ENCODE measurements around the gene MCRIP2.
A peak's percentile ranks its signal among the peaks of the same experiment; 100 is the strongest.

Gene MCRIP2

DNA sequence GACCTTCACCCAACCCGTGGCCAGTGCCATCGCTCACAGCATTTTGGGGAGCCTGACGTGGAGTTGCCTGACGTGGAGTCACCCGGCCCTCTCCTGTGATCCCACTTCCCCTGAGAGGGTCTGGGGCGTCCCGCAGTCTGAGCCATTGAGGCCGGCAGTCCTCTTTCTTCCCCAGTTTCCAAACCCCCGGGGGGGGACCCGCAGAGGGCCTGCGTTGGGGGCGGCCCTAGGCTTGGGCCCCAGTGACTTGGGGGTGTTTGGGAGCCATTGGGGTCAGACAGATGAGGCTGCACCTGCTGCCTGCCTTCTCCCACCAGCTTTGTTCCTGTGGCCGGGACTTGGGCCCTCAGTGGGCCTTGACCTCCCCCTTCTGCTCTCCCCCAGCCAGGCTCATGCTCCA, 28.0 kb downstream of the MCRIP2 start:
- no peak for DNase-seq (ENCODE audit: low spot score)

GRCh38 chr16:670485-671352, 29.1 kb downstream of the MCRIP2 start:
- DNase-seq (ENCODE audit: low spot score) = no peak

DNA sequence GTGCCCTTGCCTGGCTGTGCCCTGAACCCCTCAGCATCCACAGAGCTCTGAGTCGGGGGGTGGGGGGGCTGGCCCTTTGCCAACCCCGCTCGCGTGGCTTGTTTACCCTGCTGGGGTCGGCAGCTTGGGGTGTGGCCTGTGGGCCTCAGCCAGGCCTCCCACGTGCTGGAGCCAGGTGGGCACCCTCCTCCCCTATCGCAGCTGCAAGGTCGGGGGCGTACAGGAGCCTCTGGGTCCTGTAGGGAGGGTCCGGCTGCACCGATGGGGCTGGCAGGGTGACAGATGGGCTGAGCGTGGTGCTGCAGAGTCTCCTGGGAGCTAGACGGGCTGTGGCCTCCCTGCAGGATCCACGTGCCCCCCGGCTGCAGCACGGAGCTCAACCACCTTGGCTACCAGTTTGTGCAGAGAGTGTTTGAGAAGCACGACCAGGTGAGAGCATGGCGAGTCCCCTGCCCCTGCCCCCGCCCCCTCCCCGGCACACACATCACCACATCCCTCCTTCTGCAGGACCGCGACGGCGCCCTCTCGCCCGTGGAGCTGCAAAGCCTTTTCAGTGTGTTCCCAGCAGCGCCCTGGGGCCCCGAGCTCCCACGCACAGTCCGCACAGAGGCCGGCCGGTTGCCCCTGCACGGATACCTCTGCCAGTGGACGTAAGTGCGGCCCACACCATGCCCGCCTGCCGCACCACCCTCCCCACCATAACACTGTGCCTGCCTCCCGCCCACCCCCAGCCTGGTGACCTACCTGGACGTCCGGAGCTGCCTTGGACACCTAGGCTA, 29.9 kb downstream of the MCRIP2 start:
- DNase-seq (ENCODE audit: low spot score) = no peak

GRCh38 chr16:672371-672770, 30.7 kb downstream of the MCRIP2 start:
- DNase-seq (ENCODE audit: low spot score) = no peak

DNA sequence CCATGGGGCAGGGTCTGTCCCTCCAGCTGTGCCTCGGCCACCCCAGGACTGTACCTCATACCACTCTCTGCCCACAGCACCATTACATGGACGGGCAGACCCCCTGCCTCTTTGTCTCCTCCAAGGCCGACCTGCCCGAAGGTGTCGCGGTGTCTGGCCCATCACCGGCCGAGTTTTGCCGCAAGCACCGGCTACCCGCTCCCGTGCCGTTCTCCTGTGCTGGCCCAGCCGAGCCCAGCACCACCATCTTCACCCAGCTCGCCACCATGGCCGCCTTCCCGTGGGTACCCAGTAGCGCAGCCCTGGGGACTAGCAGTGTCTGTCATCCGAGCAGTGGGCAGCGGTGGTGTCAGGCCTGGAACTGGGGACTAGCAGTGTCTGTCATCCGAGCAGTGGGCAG, 31.2 kb downstream of the MCRIP2 start:
- DNase-seq (ENCODE audit: low spot score) = no peak

DNA sequence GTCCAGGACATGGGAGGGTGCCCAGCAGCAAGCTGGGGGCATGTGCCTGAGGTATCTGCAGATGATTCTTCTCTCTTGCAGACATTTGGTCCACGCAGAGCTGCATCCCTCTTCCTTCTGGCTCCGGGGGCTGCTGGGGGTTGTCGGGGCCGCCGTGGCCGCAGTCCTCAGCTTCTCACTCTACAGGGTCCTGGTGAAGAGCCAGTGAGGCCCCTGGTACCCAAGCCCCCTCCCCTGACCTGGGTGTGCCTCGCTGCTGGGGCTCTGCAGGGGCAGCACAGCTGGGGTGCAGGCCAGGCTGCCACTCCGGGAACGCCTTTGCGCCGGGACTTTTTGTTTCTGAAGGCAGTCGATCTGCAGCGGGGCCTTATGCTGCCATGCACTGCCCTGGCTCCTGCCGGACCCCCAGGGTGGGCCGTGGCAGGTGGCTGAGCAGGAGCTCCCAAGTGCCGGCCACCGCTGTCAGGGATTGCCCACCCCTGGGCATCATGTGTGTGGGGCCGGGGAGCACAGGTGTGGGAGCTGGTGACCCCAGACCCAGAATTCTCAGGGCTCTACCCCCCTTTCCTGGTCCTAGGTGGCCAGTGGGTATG, 31.9 kb downstream of the MCRIP2 start:
- no peak for DNase-seq (ENCODE audit: low spot score)

- DNase-seq (ENCODE audit: low spot score) = no peak
Observed at GRCh38 chr16:674214-674881, 32.7 kb downstream of the MCRIP2 start.

- DNase-seq (ENCODE audit: low spot score) = no peak
Observed at GRCh38 chr16:674968-675883, 33.6 kb downstream of the MCRIP2 start, which contains the start of gene RHBDL1. Gene RHBDL1, plus strand, starts transcription at chr16:675671. Its CDS starts 120 bp downstream, at chr16:675791.

DNA sequence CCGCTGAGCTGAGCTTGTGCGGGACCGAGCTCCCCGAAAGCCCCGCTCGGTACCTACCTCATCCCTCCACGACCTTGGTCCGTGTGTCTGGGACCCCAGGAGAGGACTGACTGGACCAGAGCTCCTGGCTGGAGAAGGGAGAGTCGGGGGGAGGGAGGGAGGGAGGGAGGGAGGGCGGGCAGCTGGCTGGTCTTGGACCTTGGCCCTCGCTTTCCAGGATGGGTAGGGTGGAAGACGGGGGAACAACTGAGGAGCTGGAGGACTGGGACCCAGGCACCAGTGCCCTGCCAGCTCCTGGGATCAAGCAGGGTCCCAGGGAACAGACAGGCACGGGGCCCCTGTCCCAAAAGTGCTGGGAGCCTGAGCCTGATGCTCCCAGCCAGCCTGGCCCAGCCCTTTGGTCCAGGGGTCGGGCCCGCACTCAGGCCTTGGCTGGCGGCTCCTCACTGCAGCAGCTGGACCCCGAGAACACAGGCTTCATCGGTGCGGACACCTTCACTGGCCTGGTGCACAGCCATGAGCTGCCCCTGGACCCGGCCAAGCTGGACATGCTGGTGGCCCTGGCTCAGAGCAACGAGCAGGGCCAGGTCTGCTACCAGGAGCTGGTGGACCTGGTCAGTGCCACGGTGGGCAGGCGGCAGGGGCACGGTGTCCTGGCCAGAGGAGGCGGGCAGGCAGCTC, 34.4 kb downstream of the MCRIP2 start:
- DNase-seq (ENCODE audit: low spot score) = no peak

DNA sequence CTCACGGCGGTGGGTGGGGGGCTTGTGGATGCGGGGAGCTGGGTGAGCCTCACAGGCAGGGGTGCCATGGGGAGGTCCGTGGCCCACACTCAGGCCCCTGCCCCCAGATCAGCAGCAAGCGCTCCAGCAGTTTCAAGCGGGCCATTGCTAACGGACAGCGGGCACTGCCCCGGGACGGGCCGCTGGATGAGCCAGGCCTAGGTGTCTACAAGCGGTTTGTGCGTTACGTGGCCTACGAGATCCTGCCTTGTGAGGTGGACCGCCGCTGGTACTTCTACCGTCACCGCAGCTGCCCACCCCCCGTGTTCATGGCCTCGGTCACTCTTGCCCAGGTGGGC, 34.9 kb downstream of the MCRIP2 start:
- DNase-seq (ENCODE audit: low spot score) = no peak

DNA sequence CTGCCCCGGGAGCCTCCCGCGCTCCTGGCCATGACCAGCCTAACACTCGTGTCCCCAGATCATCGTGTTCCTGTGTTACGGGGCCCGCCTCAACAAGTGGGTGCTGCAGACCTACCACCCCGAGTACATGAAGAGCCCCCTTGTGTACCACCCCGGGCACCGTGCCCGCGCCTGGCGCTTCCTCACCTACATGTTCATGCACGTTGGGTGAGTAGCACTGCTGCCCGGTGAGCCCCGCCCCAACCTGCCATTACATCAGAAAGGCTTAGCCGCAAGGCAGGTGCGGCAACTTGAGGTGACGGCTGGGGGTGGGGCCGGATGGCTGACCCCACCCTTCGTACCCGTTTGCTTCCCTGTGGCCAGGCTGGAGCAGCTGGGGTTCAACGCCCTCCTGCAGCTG, 35.3 kb downstream of the MCRIP2 start:
- peak; percentile 44 for DNase-seq (ENCODE audit: low spot score)

GRCh38 chr16:677316-678190, 35.9 kb downstream of the MCRIP2 start:
- no peak for DNase-seq (ENCODE audit: low spot score)

DNA sequence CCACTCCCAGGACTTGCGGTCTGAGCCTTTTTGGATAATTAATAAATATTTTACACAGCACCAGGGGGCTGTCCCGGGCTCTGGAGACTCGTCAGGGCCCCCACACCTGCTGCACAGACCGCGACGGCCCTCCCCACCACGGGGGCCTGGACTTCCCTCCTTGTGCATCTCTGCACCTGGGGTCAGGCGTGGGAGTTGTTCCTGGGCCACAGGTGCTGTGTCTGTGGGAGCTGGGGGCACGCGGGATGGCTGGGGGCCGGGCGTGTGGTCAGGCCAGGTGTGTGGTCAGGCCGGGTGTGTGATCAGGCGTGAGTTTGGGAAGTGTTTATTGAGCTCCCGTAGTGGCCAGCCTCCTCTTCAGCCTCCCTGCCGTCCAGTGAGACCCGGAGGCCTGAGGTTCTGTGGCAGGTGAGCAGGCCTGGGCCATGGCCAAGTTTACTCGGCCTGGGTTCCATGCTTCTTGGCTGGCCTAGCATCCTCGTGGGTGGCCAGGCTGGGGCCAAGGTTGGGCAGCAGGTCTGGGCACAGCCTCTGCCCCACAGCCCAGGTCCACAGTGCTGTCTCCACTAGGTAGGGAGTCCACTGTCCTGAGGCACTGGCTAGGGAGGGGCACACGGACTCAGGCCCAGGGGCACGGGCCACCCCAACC, 36.7 kb downstream of the MCRIP2 start:
- DNase-seq (ENCODE audit: low spot score) = no peak

- peak; percentile 31 for DNase-seq (ENCODE audit: low spot score)
Observed at GRCh38 chr16:678858-679813, 37.5 kb downstream of the MCRIP2 start.

- peak; percentile 80 for DNase-seq (ENCODE audit: low spot score)
Observed at GRCh38 chr16:679814-680624, 38.4 kb downstream of the MCRIP2 start, which contains the start of gene STUB1. Gene STUB1, plus strand, starts transcription at chr16:680410. Its CDS starts 116 bp downstream, at chr16:680526.

GRCh38 chr16:680625-680945, 39.0 kb downstream of the MCRIP2 start:
- DNase-seq (ENCODE audit: low spot score) = no peak

Measured in CD4-positive, alpha-beta T cell treated with Interleukin-2 at 100 ng/mL for 4 hours (primary cell).